Dedifferentiated amniotic fluid mesenchymal stem cell (primary cell): ENCODE results near the gene SH3BP2.

Experiments
- DNase-seq: peaks from one replicate; pipeline ENCODE4 v3.0.0-alpha.2; 2016; ENCODE audit errors: extremely low spot score

The SH3BP2 gene, protein sequence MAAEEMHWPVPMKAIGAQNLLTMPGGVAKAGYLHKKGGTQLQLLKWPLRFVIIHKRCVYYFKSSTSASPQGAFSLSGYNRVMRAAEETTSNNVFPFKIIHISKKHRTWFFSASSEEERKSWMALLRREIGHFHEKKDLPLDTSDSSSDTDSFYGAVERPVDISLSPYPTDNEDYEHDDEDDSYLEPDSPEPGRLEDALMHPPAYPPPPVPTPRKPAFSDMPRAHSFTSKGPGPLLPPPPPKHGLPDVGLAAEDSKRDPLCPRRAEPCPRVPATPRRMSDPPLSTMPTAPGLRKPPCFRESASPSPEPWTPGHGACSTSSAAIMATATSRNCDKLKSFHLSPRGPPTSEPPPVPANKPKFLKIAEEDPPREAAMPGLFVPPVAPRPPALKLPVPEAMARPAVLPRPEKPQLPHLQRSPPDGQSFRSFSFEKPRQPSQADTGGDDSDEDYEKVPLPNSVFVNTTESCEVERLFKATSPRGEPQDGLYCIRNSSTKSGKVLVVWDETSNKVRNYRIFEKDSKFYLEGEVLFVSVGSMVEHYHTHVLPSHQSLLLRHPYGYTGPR

DNA sequence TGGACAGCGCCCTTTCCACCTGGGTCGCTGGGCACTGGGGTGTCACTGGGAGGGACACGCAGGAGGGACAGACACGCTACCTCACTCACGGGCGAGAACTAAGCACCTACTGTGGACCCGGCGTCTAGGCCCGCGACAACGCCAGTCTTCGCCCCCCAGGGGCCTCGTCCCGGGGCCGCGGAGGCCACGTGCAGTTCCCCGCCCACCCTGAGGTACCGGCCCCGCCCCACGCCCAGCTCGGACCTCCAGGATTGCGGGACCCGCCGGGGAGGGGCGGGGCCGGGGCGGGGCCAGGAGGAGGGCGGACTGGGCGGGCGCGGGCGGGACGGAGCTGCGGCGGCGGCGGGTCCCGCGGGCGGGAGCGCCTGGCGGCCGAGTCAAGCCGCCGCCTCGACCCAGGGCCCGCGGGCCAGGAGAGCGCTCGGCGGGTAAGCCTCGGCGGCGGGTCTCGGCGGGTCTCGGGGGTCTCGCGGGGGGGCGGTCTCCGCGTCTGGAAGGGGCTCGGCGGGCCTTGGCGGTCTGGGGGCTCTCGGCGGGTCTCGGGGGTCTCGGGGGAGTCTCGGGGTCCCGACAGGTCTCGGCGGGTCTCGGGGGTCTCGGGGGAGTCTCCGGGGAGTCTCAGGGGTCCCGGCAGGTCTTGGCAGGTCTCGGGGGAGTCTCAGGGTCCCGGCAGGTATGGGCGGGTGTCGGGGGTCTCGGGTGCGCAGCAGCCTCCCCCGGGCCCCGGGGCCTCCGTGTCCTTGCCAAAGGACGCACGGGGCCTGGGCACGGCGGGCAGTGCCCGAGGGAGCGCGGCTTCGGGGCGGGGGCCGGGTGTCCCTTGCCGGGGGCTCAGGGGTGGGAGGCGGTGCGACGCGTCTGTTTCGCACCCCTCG lies at the start of gene SH3BP2:
Gene SH3BP2, plus strand, starts transcription at position 375 of the 875 bp plus-strand sequence. CDS start 27,533 bp downstream, outside the sequence.
- DNase-seq = peak; percentile 49

GRCh38 chr4:2743518-2744445 lies 49.1 kb upstream of the SH3BP2 start:
- no peak for DNase-seq

GRCh38 chr4:2744576-2745270 lies 48.2 kb upstream of the SH3BP2 start:
- no peak for DNase-seq

- no peak for DNase-seq
Measured at GRCh38 chr4:2745516-2745915, 47.4 kb upstream of the SH3BP2 start.

- no peak for DNase-seq
Measured at GRCh38 chr4:2745981-2746806, 46.7 kb upstream of the SH3BP2 start.

- DNase-seq = no peak
Measured at GRCh38 chr4:2746891-2747695, 45.8 kb upstream of the SH3BP2 start.

DNA sequence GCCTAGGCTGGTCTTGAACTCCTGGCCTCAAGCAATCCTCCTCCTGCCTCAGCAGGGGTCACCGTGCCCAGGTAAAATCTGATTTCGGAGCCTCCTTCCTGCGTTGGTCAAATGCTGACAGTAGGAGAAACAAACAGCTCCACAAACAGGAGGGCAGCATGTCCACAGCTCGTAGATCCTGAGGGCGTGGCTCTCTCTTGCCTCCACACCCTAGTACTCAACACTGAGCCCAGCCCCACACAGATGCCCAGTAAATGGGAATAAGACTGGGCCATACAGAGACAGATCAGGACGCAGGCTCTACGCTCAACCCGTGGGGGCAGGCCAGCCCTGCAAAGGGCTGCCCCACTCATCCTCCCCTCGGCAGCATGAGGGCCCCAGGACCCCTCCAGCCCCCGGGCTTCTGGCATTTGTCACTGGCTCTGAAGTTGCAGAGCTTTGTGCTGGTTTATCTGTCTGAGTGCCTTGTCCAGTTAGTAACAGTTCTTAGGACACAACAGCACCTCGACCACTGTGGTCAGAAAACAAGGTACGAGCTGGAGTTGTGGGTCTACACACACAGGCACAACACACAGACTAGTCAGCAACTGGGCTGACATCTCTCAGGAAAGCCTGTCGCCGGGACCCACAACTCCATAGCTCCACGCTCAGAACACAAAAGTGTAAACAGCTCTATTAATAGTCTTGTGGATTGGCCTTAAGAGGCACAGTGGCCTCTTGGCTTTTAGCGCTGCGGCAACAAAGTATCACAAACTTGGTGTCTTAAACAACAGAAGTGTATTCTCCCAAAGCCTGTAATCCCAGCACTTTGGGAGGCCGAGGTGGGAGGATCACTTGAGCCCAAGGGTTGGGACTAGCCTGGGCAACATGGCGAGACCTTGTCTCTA lies 41.9 kb upstream of the SH3BP2 start:
- DNase-seq = no peak

DNA sequence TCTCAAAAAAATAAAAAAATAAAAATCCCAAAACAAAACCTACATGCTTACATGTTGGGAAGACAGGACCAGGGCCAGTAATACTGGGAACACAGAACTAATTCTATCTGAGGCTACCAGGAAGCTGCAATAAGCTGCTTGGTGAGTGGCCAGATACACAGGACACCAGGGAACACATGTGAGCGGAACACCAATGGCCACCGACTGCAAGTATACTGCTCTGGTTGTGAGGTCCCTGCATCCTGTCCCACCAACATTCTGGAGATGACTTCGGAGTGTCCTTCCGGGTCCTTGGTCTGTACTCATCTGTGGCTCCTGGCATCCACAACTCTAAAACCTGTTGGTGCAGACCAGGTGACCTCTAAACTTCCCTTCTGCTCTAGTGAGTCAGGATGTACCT lies 39.4 kb upstream of the SH3BP2 start:
- DNase-seq = no peak

DNA sequence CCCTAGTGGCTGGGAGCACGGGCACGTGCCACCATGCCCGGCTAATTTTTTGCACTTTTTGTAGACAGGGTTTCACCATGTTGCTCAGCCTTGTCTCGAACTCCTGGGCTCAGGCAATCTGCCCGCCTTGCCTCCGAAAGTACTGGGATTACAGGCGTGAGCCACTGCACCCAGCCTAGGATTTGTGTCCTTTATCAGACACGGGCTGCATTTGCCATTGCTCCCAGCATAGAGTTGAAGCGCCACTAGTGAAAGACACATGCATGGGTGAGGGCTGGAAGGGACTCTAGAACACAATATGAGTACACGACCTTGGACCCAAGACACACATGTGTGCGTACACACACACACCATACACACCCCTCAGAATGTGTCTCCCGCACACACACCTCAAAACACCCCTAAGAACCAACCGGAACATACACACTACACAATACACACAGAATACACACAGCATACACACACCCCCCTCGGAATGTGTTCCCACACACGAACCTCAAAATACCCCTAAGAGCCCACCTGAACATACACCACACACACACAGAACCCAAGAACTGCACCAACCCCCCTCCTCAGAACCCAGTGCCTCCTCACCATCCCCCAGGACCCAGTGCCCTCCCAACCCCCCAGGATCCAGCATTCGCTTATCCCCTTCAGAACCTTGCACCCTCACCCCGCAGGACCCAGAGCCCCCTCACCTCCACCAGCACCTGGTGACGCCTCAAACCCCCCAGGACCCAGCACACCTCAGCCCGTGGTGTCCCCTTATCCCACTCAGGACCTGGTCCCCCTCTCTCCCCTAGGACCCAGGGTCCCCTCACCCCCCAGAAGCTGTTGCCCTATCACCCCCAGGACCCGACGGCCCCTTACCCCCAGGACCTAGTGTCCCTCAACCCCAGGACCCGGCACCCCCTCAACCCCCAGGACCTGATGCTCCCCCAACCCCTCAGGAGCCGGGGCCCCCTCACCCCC lies 37.8 kb upstream of the SH3BP2 start:
- DNase-seq = no peak

- DNase-seq = peak; percentile 63
Measured at GRCh38 chr4:2755821-2756690, 36.8 kb upstream of the SH3BP2 start, which contains the start of gene TNIP2. Gene TNIP2, minus strand, starts transcription at chr4:2756336. Its CDS starts 47 bp downstream, at chr4:2756289.

GRCh38 chr4:2756691-2757350 lies 36.1 kb upstream of the SH3BP2 start:
- DNase-seq = no peak

- no peak for DNase-seq
Measured at GRCh38 chr4:2757426-2757825, 35.5 kb upstream of the SH3BP2 start.

DNA sequence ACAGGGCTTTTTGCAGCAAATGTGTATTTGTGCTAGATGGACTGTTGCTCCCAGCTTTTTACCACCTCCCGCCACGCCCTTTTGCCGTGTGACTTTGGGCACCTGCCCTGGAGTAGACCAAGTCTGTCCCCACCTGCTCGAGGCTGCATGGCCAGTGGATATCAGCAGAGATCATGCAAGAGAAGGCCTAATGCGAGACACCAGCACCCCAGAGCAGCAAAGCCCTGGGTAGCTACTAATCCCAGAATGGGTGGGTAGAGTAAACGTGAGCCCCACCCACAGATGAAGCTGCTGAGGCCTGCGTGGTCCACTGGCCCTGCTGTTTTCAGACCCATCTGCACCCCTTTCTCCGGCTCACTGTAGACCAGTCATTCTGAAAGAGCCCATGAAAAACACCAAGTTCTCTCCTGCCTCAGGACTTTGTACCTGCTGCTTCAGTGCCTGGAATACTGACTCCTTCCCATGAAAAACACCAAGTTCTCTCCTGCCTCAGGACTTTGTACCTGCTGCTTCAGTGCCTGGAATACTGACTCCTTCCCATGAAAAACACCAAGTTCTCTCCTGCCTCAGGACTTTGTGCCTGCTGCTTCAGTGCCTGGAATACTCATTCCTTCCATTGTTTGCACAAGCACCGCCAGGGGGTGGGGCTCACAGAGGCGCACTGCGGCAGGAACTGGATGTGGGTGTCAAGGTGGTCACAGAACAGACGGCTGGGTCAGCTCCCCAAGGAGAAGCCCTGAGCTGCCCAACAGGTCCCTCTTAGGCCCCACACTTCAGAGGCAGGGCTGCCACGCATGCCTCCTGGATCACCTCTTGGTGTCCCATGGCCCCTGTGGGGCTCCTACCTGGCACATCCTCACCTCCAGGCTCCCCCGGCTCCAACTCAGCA lies 31.6 kb upstream of the SH3BP2 start:
- DNase-seq = no peak

DNA sequence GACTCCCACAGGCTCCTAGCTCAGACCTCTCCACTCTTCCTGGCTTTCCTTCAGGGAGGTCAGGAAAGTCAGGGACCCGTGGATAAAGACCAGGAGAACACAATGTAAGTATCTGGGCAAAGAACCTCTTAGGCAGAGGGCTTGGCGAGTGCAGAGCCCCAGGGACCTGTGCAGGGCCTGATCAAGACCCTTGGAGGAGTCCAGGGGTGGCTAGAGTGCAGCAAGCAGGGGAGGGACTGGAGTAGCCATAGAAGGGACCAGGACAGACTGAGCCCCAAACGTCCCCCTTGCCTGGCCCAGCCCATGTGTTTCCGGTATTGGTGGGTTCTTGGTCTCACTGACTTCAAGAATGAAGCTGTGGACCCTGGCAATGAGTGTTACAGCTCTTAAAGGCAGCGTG lies 30.8 kb upstream of the SH3BP2 start:
- DNase-seq = no peak
